Measurements from ENCODE around the gene LRBA. TPM values are rescaled to one million over a fixed set of nuclear protein-coding genes. Genes with fewer than 3 reads are reported as not detected.

The LRBA gene
- total RNA-seq, 1 experiment from 2014 or later: 55.3 TPM

- Mint-ChIP-seq H3K4me3 (no peak overlapping the region), H3K9me3 (peaks cover 2 to 5% of the 10 kb centered on the region in 2 experiments; a peak in 1 of 5 replicates), H3K27ac (peak overlapping the region in 2 of 3 experiments; percentile 58 to 91; a peak in 4 of 7 replicates), H3K36me3 (ENCODE audit: insufficient read depth in 1 of 3, low read depth in 3 of 3) (peaks cover 7 to 20% (median 9%) of the 10 kb centered on the region in 3 experiments; a peak in 6 of 7 replicates), H3K4me1 (no peaks in the 10 kb centered on the region), H3K27me3 (ENCODE audit: low read depth) (no peaks in the 10 kb centered on the region)
- Histone ChIP-seq H3K56ac (ENCODE audit: insufficient read length, low read depth, low read length) (no peak overlapping the region), H3K9me3 (ENCODE audit: control insufficient read depth, low read depth, low read length) (no peaks in the 10 kb centered on the region), H3K14ac (ENCODE audit: insufficient read depth, low read length) (no peak overlapping the region), H3K23me2 (ENCODE audit: insufficient read length, low read depth, low read length, poor library complexity, severe bottlenecking) (no peaks in the 10 kb centered on the region), H4K91ac (ENCODE audit: insufficient read length, low read depth, low read length) (no peak overlapping the region), H3K4me1 (ENCODE audit: insufficient read depth, low read length) (no peaks in the 10 kb centered on the region), H3K18ac (ENCODE audit: insufficient read length, low read depth, low read length) (no peak overlapping the region), H2BK20ac (ENCODE audit: low read depth, low read length, poor library complexity, severe bottlenecking) (no peak overlapping the region), H2BK120ac (ENCODE audit: low read depth, low read length, poor library complexity, severe bottlenecking) (no peak overlapping the region), H4K20me1 (ENCODE audit: control insufficient read depth, insufficient read depth, insufficient read length) (no peaks in the 10 kb centered on the region), H2BK12ac (ENCODE audit: insufficient read length, low read depth, low read length) (no peak overlapping the region), H3K79me2 (ENCODE audit: insufficient read depth, low read length) (0 out of 2 replicates have a peak, but pooled peaks cover 3% of the 10 kb centered on the region), H2AFZ (ENCODE audit: low read length) (no peak overlapping the region), H3K79me1 (ENCODE audit: insufficient read depth, low read depth, low read length, poor library complexity, severe bottlenecking) (no peaks in the 10 kb centered on the region), H4K5ac (ENCODE audit: insufficient read length, low read depth, low read length) (no peak overlapping the region), H2BK5ac (ENCODE audit: insufficient read length, low read length) (no peak overlapping the region), H2AK5ac (ENCODE audit: insufficient read length, low read length) (no peak overlapping the region), H3T11ph (ENCODE audit: low read length) (no peak overlapping the region), H3K4me2 (ENCODE audit: insufficient read depth, insufficient read length, low read length) (no peak overlapping the region), H3K4ac (ENCODE audit: low read depth, low read length) (no peak overlapping the region), H3K27ac (ENCODE audit: insufficient read length, low read depth, low read length) (no peak overlapping the region), H2BK15ac (ENCODE audit: low read depth, low read length) (no peak overlapping the region), H3K9ac (ENCODE audit: extremely low read depth, insufficient read length, low read length) (no peak overlapping the region), H3K27me3 (ENCODE audit: insufficient read depth, low read length) (no peaks in the 10 kb centered on the region), H4K8ac (replicated peaks; ENCODE audit: insufficient read length, low read depth, low read length) (no peak overlapping the region), H3K23ac (ENCODE audit: insufficient read length, low read depth, low read length) (no peak overlapping the region)
- DNase-seq: no peak
- no peak for TF ChIP-seq CTCF (conservative IDR thresholded peaks at IDR 0.05)
- no CpG with 5 or more reads among the region's 6 CpGs for WGBS (ENCODE audit: extremely low coverage, insufficient read length, low lambda C conversion rate)
These were observed 140.5 kb downstream of the LRBA start for GRCh38 chr4:150874338-150875226.
